PFSK-1 (cell line): ENCODE measurements around the gene ALS2.

Experiments used
- FOXP2 ChIP-seq: optimal IDR thresholded peaks from 2 replicates; pipeline ENCODE3; 2011; ENCODE audit warnings: borderline replicate concordance, control low read depth, inconsistent platforms; ENCODE audit not compliant: insufficient read depth; ENCODE audit errors: extremely low read length, extremely low read depth
- POLR2AphosphoS5 ChIP-seq: IDR thresholded peaks from 2 replicates; pipeline ENCODE4 v1.6.1; 2012; ENCODE audit warnings: low read depth, mild to moderate bottlenecking, control low read depth, low read length, moderate library complexity
- SIN3A ChIP-seq: IDR thresholded peaks from 2 replicates; pipeline ENCODE4 v1.6.1; 2012; ENCODE audit warnings: mild to moderate bottlenecking, low read length, moderate library complexity, borderline replicate concordance; ENCODE audit not compliant: insufficient read depth
- TAF1 ChIP-seq: IDR thresholded peaks from 2 replicates; pipeline ENCODE4 v1.6.1; 2012; ENCODE audit warnings: low read length, control low read depth, borderline replicate concordance; ENCODE audit not compliant: insufficient read depth
- TF ChIP-seq, protein P1 (sequence below), 2 experiments: IDR thresholded peaks; 2 replicates each; pipeline versions ENCODE4 v1.6.1 to v1.8.0; 2011 to 2012; ENCODE audit warnings: low read depth in 2 of 2, low read length in 2 of 2, control low read depth in 1 of 2, inconsistent platforms in 1 of 2, mild to moderate bottlenecking in 1 of 2, moderate library complexity in 1 of 2; ENCODE audit not compliant: insufficient read depth in 1 of 2

DNA sequence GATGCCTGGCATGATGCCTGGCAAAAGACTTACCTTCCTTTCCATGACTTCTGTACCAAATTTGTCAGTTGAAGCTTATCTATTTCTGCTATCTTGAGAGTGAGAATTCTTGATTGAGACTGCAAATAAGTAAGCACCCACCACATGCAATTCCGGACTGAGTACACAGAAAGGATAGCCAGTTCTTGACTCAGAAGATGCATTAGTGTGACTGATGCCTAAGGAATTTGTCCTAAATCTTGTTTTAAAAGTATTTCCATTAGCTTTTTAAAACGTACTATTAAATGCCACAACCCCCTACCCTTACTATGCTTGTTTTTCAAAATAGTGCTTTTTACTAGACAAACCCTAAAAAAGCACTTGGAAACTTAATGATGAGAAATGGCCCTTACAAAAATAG, 82.8 kb downstream of the ALS2 start:
- TF ChIP-seq, protein P1, sequence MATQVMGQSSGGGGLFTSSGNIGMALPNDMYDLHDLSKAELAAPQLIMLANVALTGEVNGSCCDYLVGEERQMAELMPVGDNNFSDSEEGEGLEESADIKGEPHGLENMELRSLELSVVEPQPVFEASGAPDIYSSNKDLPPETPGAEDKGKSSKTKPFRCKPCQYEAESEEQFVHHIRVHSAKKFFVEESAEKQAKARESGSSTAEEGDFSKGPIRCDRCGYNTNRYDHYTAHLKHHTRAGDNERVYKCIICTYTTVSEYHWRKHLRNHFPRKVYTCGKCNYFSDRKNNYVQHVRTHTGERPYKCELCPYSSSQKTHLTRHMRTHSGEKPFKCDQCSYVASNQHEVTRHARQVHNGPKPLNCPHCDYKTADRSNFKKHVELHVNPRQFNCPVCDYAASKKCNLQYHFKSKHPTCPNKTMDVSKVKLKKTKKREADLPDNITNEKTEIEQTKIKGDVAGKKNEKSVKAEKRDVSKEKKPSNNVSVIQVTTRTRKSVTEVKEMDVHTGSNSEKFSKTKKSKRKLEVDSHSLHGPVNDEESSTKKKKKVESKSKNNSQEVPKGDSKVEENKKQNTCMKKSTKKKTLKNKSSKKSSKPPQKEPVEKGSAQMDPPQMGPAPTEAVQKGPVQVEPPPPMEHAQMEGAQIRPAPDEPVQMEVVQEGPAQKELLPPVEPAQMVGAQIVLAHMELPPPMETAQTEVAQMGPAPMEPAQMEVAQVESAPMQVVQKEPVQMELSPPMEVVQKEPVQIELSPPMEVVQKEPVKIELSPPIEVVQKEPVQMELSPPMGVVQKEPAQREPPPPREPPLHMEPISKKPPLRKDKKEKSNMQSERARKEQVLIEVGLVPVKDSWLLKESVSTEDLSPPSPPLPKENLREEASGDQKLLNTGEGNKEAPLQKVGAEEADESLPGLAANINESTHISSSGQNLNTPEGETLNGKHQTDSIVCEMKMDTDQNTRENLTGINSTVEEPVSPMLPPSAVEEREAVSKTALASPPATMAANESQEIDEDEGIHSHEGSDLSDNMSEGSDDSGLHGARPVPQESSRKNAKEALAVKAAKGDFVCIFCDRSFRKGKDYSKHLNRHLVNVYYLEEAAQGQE (IDR thresholded peaks at IDR 0.05; ENCODE audit: insufficient read depth in 1 of 2, low read depth in 2 of 2, low read length in 2 of 2): no peak
- no peak for TF ChIP-seq POLR2AphosphoS5
- TF ChIP-seq TAF1: no peak
- no peak for TF ChIP-seq FOXP2
- no peak for TF ChIP-seq SIN3A
